Karpas-422 (cell line): ENCODE data around the gene TTLL4. TPM values are rescaled to one million over a fixed set of nuclear protein-coding genes. Genes with fewer than 3 reads are reported as not detected.
A peak's percentile ranks its signal among the peaks of the same experiment; 100 is the strongest.

ENCODE experiments used
- DNase-seq: peaks from one replicate; pipeline ENCODE4 v3.0.0-alpha.2; 2015
- H2AFZ ChIP-seq: fragments of 200-600 bp; sonication (generic); 2 replicates; pipeline ENCODE4 v1.6.1; 2014; ENCODE audit warnings: antibody characterized with exemption, low read length, mixed read lengths
- H3K27ac ChIP-seq: fragments of 200-600 bp; sonication (generic); 2 replicates; pipeline ENCODE4 v1.5.1; 2014; ENCODE audit warnings: mild to moderate bottlenecking, low read length, moderate library complexity
- H3K27me3 ChIP-seq: fragments of 200-600 bp; sonication (generic); 2 replicates; pipeline ENCODE4 v1.6.1; 2014; ENCODE audit warnings: low read length, mixed read lengths
- H3K36me3 ChIP-seq: fragments of 200-600 bp; sonication (generic); 2 replicates; pipeline ENCODE4 v1.6.1; 2014; ENCODE audit warnings: low read length, mixed read lengths; ENCODE audit not compliant: insufficient read depth
- H3K4me1 ChIP-seq: fragments of 200-600 bp; sonication (generic); 2 replicates; pipeline ENCODE4 v1.6.1; 2014; ENCODE audit warnings: mild to moderate bottlenecking, low read length, mixed read lengths
- H3K4me2 ChIP-seq: fragments of 200-600 bp; sonication (generic); 2 replicates; pipeline ENCODE4 v1.6.1; 2014; ENCODE audit warnings: low read length, low read depth, mild to moderate bottlenecking; ENCODE audit not compliant: poor library complexity, severe bottlenecking
- H3K4me3 ChIP-seq: fragments of 200-600 bp; sonication (generic); 2 replicates; pipeline ENCODE4 v1.5.1; 2014; ENCODE audit warnings: mild to moderate bottlenecking, antibody characterized with exemption, low read length, mixed read lengths
- H3K79me2 ChIP-seq: fragments of 200-600 bp; sonication (generic); 2 replicates; pipeline ENCODE4 v1.6.1; 2014; ENCODE audit warnings: mild to moderate bottlenecking, low read length, mixed read lengths
- H3K9ac ChIP-seq: fragments of 200-600 bp; sonication (generic); 2 replicates; pipeline ENCODE4 v1.6.0; 2014; ENCODE audit warnings: low read length
- H3K9me2 ChIP-seq: fragments of 200-600 bp; sonication (generic), shearing (Covaris generic); replicated peaks from 2 replicates; pipeline ENCODE4 v1.6.0; 2014; ENCODE audit warnings: mild to moderate bottlenecking, low read length, moderate library complexity; ENCODE audit not compliant: insufficient read depth
- H3K9me3 ChIP-seq: fragments of 300-700, 200-600 bp; sonication (generic); 2 replicates; pipeline ENCODE4 v1.6.1; 2014; ENCODE audit warnings: low read length, mixed read lengths
- H4K20me1 ChIP-seq: fragments of 200-600 bp; sonication (generic); 2 replicates; pipeline ENCODE4 v1.6.1; 2014; ENCODE audit warnings: mild to moderate bottlenecking, antibody characterized with exemption, low read length, low read depth; ENCODE audit not compliant: insufficient read depth
- total RNA-seq: library from RNA; depleted of rRNA; stranded (reverse); fragments of >200 nt; shearing (Covaris generic); gene quantifications from 2 replicates; pipeline ENCODE4 v1.2.3, GENCODE V29; 2014; ENCODE audit warnings: low replicate concordance; rRNA removed

TTLL4 gene
- total RNA-seq, result 37.2 and 52.1 TPM in 2 replicates

- peak within 1 kb of the TSS; percentile 100 for H3K4me2 ChIP-seq
- H3K27me3 ChIP-seq, result no peaks in the 10 kb centered on the region
- H3K4me1 ChIP-seq, result peaks cover 27% of the 10 kb centered on the region
- H3K36me3 ChIP-seq, result peaks cover 8% of the 10 kb centered on the region; the same call in 1 of the 2 replicates
- H3K9ac ChIP-seq, result peak within 1 kb of the TSS; percentile 97
- H3K4me3 ChIP-seq, result peak within 1 kb of the TSS; percentile 98
- no peaks in the 10 kb centered on the region for H3K9me2 ChIP-seq
- peak within 1 kb of the TSS; percentile 90 for H3K27ac ChIP-seq
- no peaks in the 10 kb centered on the region for H4K20me1 ChIP-seq
- H3K79me2 ChIP-seq, result peaks cover 50% of the 10 kb centered on the region
- H2AFZ ChIP-seq, result peak within 1 kb of the TSS; percentile 82
- H3K9me3 ChIP-seq, result no peaks in the 10 kb centered on the region
- peak; percentile 99 for DNase-seq
Observed at GRCh38 chr2:218710687-218711549, at the start of gene TTLL4. Gene TTLL4, plus strand, starts transcription at chr2:218710835. Its CDS starts 26,842 bp downstream, at chr2:218737677.

GRCh38 chr2:218662377-218662776 lies 48.3 kb upstream of the TTLL4 start:
- DNase-seq, result no peak
- Histone ChIP-seq H2AFZ (no peak overlapping the region), H3K9me3 (no peaks in the 10 kb centered on the region), H3K4me3 (no peak overlapping the region), H3K27me3 (no peaks in the 10 kb centered on the region), H3K4me2 (no peak overlapping the region), H3K36me3 (peaks cover 31% of the 10 kb centered on the region; the same call in 1 of the 2 replicates), H4K20me1 (no peaks in the 10 kb centered on the region), H3K9me2 (no peaks in the 10 kb centered on the region), H3K9ac (no peak overlapping the region), H3K4me1 (peaks cover 23% of the 10 kb centered on the region), H3K79me2 (peaks cover 32% of the 10 kb centered on the region), H3K27ac (no peak overlapping the region)

GRCh38 chr2:218662827-218663226 lies 47.8 kb upstream of the TTLL4 start:
- Histone ChIP-seq H3K27ac (no peak overlapping the region), H3K9me3 (no peaks in the 10 kb centered on the region), H3K79me2 (peaks cover 27% of the 10 kb centered on the region), H3K9ac (no peak overlapping the region), H3K9me2 (no peaks in the 10 kb centered on the region), H4K20me1 (no peaks in the 10 kb centered on the region), H3K4me2 (no peak overlapping the region), H3K36me3 (peaks cover 28% of the 10 kb centered on the region; the same call in 1 of the 2 replicates), H2AFZ (no peak overlapping the region), H3K4me1 (peaks cover 21% of the 10 kb centered on the region), H3K27me3 (no peaks in the 10 kb centered on the region), H3K4me3 (no peak overlapping the region)
- DNase-seq, result no peak

GRCh38 chr2:218663901-218664300 lies 46.7 kb upstream of the TTLL4 start:
- no peak overlapping the region for H2AFZ ChIP-seq
- H3K4me3 ChIP-seq, result no peak overlapping the region
- H3K4me1 ChIP-seq, result peaks cover 14% of the 10 kb centered on the region
- no peaks in the 10 kb centered on the region for H3K9me3 ChIP-seq
- H3K9ac ChIP-seq, result no peak overlapping the region
- no peak overlapping the region for H3K27ac ChIP-seq
- H4K20me1 ChIP-seq, result no peaks in the 10 kb centered on the region
- no peaks in the 10 kb centered on the region for H3K27me3 ChIP-seq
- no peak for DNase-seq
- H3K36me3 ChIP-seq, result peaks cover 26% of the 10 kb centered on the region; the same call in 1 of the 2 replicates
- H3K4me2 ChIP-seq, result no peak overlapping the region
- H3K9me2 ChIP-seq, result no peaks in the 10 kb centered on the region
- H3K79me2 ChIP-seq, result peaks cover 18% of the 10 kb centered on the region

GRCh38 chr2:218664653-218665052 lies 46.0 kb upstream of the TTLL4 start:
- no peaks in the 10 kb centered on the region for H4K20me1 ChIP-seq
- H3K27ac ChIP-seq, result no peak overlapping the region
- no peak overlapping the region for H3K9ac ChIP-seq
- H3K27me3 ChIP-seq, result no peaks in the 10 kb centered on the region
- H3K9me3 ChIP-seq, result no peaks in the 10 kb centered on the region
- peaks cover 14% of the 10 kb centered on the region for H3K4me1 ChIP-seq
- H3K9me2 ChIP-seq, result no peaks in the 10 kb centered on the region
- H2AFZ ChIP-seq, result no peak overlapping the region
- no peak for DNase-seq
- no peak overlapping the region for H3K4me3 ChIP-seq
- H3K4me2 ChIP-seq, result no peak overlapping the region
- peaks cover 22% of the 10 kb centered on the region for H3K79me2 ChIP-seq
- peaks cover 26% of the 10 kb centered on the region; the same call in 1 of the 2 replicates for H3K36me3 ChIP-seq

- H3K4me3 ChIP-seq, result peak overlapping the region; percentile 81
- H3K27me3 ChIP-seq, result no peaks in the 10 kb centered on the region
- peaks cover 16% of the 10 kb centered on the region for H3K4me1 ChIP-seq
- H4K20me1 ChIP-seq, result no peaks in the 10 kb centered on the region
- H3K27ac ChIP-seq, result peak overlapping the region; percentile 33; the same call in 1 of the 2 replicates
- H3K36me3 ChIP-seq, result peaks cover 3% of the 10 kb centered on the region; the same call in 1 of the 2 replicates
- no peaks in the 10 kb centered on the region for H3K9me2 ChIP-seq
- peaks cover 32% of the 10 kb centered on the region for H3K79me2 ChIP-seq
- no peak for DNase-seq
- peak overlapping the region; percentile 95 for H3K4me2 ChIP-seq
- H2AFZ ChIP-seq, result peak overlapping the region; percentile 9; the same call in 1 of the 2 replicates
- H3K9ac ChIP-seq, result peak overlapping the region; percentile 75
- no peaks in the 10 kb centered on the region for H3K9me3 ChIP-seq
Observed at GRCh38 chr2:218671097-218671653, 39.5 kb upstream of the TTLL4 start.

- Histone ChIP-seq H2AFZ (peak within 1 kb of the TSS; percentile 9; the same call in 1 of the 2 replicates), H3K4me3 (peak within 1 kb of the TSS; percentile 81), H3K27me3 (no peaks in the 10 kb centered on the region), H3K27ac (peak within 1 kb of the TSS; percentile 33; the same call in 1 of the 2 replicates), H3K9ac (peak within 1 kb of the TSS; percentile 75), H3K79me2 (peaks cover 32% of the 10 kb centered on the region), H3K9me3 (no peaks in the 10 kb centered on the region), H3K9me2 (no peaks in the 10 kb centered on the region), H4K20me1 (no peaks in the 10 kb centered on the region), H3K4me2 (peak within 1 kb of the TSS; percentile 95), H3K36me3 (no peaks in the 10 kb centered on the region), H3K4me1 (peaks cover 16% of the 10 kb centered on the region)
- peak; percentile 96 for DNase-seq
Observed at GRCh38 chr2:218671654-218672566, 38.7 kb upstream of the TTLL4 start, which contains the start of the genes RNF25 and STK36. Gene RNF25, minus strand, starts transcription at chr2:218672002. Its CDS starts 32 bp downstream, at chr2:218671970. Gene STK36, plus strand, starts transcription at chr2:218672086. Its CDS starts 744 bp downstream, at chr2:218672830.
